Neutrophil (primary cell): ENCODE results near the gene HSPA4L.
A peak's percentile ranks its signal among the peaks of the same experiment; 100 is the strongest.

Experiments
- H3K27ac ChIP-seq: fragments of 200-600 bp; sonication (generic); 2 replicates; pipeline ENCODE4 v1.5.1; 2016; ENCODE audit warnings: mild to moderate bottlenecking, moderate library complexity
- H3K27me3 ChIP-seq: fragments of 200-600 bp; sonication (generic); 2 replicates; pipeline ENCODE4 v1.6.0; 2016; ENCODE audit warnings: mild to moderate bottlenecking
- H3K36me3 ChIP-seq: fragments of 200-600 bp; sonication (generic); 2 replicates; pipeline ENCODE4 v1.5.1; 2017
- H3K4me1 ChIP-seq, 2 experiments: fragments of 200-600 bp in 1 of 2; sonication (generic) in 1 of 2; 1 replicate in 1 of 2; 2 replicates in 1 of 2; pipeline versions ENCODE4 v1.5.1 to v1.6.1; 2013 to 2016; ENCODE audit warnings: low read depth in 1 of 2, low read length in 1 of 2, mild to moderate bottlenecking in 1 of 2, moderate library complexity in 1 of 2; ENCODE audit not compliant: control insufficient read depth in 1 of 2, insufficient read depth in 1 of 2
- H3K4me3 ChIP-seq, 2 experiments: fragments of 200-600 bp in 1 of 2; sonication (generic) in 1 of 2; 1 replicate in 1 of 2; 2 replicates in 1 of 2; pipeline ENCODE4 v1.5.1; 2013 to 2016; ENCODE audit warnings: low read depth in 1 of 2, low read length in 1 of 2, mild to moderate bottlenecking in 1 of 2, moderate library complexity in 1 of 2
- H3K9me3 ChIP-seq: fragments of 200-600 bp; sonication (generic); 2 replicates; pipeline ENCODE4 v1.5.1; 2016
- CTCF ChIP-seq: fragments of 200-600 bp; sonication (generic); IDR thresholded peaks from 2 replicates; pipeline ENCODE4 v1.5.1; 2016; ENCODE audit warnings: antibody characterized with exemption

Gene HSPA4L

GRCh38 chr4:127782275-127783025 lies at the start of gene HSPA4L:
HSPA4L (plus strand) TSS chr4:127782322; CDS start chr4:127782551, 229 bp downstream.
- H3K9me3 ChIP-seq, result no peaks in the 10 kb centered on the region
- TF ChIP-seq CTCF, result no peak
- peaks cover 15 to 21% of the 10 kb centered on the region in 2 experiments for H3K4me1 ChIP-seq
- H3K27me3 ChIP-seq, result peaks cover 58% of the 10 kb centered on the region
- H3K27ac ChIP-seq, result no peak within 1 kb of the TSS
- peak within 1 kb of the TSS; percentile 60 to 73 for H3K4me3 ChIP-seq
- H3K36me3 ChIP-seq, result no peaks in the 10 kb centered on the region

GRCh38 chr4:127732623-127733328 lies 49.3 kb upstream of the HSPA4L start:
- Histone ChIP-seq H3K27me3 (no peaks in the 10 kb centered on the region), H3K9me3 (no peaks in the 10 kb centered on the region), H3K36me3 (no peaks in the 10 kb centered on the region), H3K4me1 (no peaks in the 10 kb centered on the region), H3K4me3 (no peak overlapping the region), H3K27ac (no peak overlapping the region)
- TF ChIP-seq CTCF, result no peak

GRCh38 chr4:127734976-127735375 lies 47.1 kb upstream of the HSPA4L start:
- H3K27ac ChIP-seq, result no peak overlapping the region
- H3K36me3 ChIP-seq, result no peaks in the 10 kb centered on the region
- TF ChIP-seq CTCF, result no peak
- no peaks in the 10 kb centered on the region for H3K27me3 ChIP-seq
- no peak overlapping the region for H3K4me3 ChIP-seq
- no peaks in the 10 kb centered on the region for H3K4me1 ChIP-seq
- no peaks in the 10 kb centered on the region for H3K9me3 ChIP-seq

GRCh38 chr4:127737295-127737694 lies 44.8 kb upstream of the HSPA4L start:
- no peak overlapping the region for H3K27ac ChIP-seq
- no peaks in the 10 kb centered on the region for H3K36me3 ChIP-seq
- no peak overlapping the region for H3K4me3 ChIP-seq
- no peaks in the 10 kb centered on the region for H3K4me1 ChIP-seq
- no peak for TF ChIP-seq CTCF
- H3K9me3 ChIP-seq, result no peaks in the 10 kb centered on the region
- no peaks in the 10 kb centered on the region for H3K27me3 ChIP-seq

GRCh38 chr4:127741247-127741646 lies 40.9 kb upstream of the HSPA4L start:
- Histone ChIP-seq H3K27me3 (no peaks in the 10 kb centered on the region), H3K36me3 (no peaks in the 10 kb centered on the region), H3K27ac (no peak overlapping the region), H3K4me1 (no peaks in the 10 kb centered on the region), H3K4me3 (no peak overlapping the region), H3K9me3 (no peaks in the 10 kb centered on the region)
- TF ChIP-seq CTCF, result no peak
